Suppressor macrophage (primary cell): Measurements from ENCODE around the gene ZNF691.
"Not testable (repeated sequence)": the region's sequence is repeated elsewhere in the genome, so short reads cannot be mapped to it uniquely, and the experiment has no call there.

Experiments
- DNase-seq, 4 experiments: peaks; one replicate each; pipeline ENCODE4 v3.0.0-alpha.2; 2020 to 2022

Gene ZNF691

DNA sequence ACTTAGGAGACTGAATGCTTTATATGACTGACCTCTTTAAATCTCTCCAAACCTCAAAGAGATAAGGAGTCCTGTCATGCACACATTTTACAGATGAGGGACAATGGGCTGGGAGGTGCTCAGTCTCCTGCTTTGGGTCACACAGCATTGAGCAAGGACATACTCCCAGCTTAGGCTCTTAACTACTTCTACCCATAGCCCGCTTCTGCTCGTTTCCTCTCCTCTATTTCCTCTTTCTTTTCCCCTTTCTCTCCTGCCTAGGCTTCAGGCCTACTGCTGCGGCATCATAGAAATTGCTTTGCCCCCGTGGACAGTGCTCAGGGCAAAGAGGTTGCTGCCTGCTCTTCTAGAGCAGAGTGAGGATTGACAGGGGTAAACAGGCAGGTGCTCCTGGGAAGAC, 12.4 kb upstream of the ZNF691 start:
- DNase-seq, result peak in 3 of 4 experiments; percentile 45 to 54 (median 48)

DNA sequence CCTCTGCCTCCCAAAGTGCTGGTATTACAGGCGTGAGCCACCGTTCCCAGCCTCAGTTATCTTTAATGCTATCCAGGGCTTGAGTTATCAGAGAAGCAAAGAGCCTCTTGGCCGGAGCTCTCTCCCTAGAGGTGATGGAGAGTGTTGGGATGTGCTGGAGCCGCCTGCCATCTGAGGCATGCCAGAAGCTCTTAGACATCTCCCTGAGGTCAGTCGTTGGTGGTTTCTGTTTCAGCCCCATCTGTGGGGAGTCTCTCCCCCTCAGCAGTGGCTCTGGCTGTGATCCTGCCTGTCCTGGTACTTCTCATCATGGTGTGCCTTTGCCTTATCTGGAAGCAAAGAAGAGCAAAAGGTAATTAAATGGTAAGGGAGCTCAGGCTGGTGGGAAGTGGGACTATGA, 11.6 kb upstream of the ZNF691 start:
- DNase-seq, result no peak

DNA sequence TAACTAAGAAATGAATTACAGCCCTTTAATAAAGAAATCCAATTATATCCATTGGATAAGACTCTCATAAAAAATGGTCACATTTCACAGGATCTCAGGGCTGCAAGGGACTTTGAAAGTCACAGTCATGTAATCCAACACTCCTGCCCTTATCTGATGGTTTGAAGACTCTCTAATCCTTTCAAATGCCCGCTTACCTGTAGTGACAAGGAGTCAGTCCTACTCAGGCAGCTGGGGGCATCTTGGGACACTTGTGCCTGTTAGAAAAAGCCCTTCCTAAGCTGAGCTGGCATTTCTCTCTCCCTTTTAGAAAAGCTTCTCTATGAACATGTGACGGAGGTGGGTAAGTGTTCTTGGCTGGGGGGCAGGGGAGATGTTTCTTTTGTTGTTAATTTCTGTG, 11.0 kb upstream of the ZNF691 start:
- no peak for DNase-seq

DNA sequence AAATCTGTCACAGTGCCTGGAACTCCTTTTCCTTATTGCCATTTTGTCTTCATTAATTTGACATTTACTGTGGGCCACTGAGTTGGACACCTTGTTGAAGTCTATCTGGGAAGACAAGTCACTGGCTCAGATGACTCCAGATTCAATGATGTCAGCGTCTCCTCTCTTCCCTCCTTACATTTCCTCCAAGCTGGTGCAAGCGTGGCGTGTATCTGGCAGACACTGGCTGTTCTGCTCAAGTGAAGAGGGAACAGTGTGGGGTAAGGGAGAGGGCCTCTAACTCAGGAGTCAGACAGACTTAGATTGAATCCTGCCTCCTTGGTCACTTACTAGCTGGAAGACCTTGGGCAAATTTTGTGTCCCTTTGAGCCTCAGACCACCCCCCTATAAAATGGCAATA, 8.7 kb upstream of the ZNF691 start:
- DNase-seq, result peak; percentile 44 to 71 (median 68)

DNA sequence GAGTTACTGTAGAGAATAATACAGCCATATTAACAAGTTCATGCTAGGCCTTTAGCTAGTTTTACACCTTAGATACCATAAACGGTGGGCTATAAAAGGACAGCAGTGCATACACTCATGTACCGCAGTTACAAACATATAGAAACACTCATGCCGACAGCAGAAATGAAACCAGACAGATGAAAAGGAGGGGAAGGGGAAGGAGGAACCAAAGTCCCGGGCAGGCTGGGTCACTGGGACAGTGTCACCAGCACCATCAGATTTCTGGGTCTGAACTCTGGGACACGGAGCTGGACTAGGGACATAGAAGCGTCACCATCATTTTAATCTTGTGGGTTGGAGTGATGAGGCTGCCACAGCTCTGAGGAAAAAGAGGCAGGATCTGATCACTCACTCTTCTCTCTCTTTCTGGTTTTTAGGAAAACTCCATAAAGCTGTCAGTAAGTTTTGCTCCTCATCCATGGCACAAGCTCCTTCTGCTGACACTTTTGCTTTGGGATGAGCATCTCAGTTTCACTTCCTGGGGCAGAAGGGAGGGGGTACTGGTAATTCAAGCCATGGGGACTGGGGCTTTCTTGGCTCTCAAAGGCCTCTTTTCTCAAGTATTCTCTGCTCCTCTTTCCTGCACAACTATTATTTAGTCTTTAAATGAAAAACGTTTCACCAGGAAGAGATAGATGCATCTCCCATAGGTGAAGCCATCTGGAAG, 7.8 kb upstream of the ZNF691 start:
- peak; percentile 44 to 61 (median 56) for DNase-seq

DNA sequence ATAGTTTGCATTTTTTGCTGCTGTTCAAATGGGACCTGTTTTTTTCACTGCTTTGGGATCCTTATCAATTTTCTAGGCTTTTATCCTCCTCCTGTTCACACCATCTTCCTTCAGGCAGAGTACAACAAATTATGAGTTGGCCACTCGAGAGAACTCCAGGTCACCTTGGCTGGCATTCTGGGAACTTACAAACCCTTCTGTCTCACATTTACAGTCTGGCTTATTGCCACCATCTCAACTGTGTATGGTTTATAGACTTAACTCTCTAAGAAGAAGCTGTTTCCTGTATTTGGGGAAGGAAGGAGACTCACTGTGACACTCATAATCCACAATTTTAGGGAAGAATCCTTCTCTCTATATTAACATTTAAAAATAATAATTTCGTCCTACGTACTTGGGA, 5.4 kb upstream of the ZNF691 start:
- peak in 2 of 4 experiments; percentile 31 to 32 for DNase-seq

DNA sequence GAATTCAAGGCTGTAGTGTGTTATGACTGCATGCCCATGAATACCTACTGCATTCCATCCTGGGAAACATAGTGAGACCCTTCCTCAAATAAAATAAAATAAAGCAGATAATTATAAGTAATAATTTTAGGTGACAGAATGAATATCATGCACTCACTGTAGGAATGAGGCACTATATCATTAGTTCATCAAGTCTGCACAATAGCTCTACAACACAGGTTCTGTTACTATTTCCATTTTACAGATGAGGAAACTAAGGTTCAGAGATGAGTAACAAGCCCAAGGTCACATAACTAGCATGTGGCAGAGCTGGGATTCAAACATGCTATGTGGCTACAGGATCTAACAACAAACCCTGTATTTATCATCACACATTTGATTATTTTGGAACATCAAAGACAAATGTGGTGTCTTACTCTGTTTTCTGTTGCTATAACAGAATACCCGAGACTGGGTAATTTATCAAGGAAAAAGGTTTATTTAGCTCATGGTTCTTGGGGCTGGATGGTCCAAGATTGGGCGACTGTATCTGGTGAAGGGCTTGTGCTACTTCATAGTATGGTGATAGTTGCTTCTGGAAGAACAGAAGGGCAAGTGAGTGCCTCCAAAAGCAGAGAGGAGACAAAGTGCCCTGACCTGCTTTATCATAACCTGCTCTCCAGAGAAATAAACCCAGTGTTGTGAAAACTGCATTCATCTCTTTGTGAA, 4.8 kb upstream of the ZNF691 start:
- DNase-seq, result no peak

DNA sequence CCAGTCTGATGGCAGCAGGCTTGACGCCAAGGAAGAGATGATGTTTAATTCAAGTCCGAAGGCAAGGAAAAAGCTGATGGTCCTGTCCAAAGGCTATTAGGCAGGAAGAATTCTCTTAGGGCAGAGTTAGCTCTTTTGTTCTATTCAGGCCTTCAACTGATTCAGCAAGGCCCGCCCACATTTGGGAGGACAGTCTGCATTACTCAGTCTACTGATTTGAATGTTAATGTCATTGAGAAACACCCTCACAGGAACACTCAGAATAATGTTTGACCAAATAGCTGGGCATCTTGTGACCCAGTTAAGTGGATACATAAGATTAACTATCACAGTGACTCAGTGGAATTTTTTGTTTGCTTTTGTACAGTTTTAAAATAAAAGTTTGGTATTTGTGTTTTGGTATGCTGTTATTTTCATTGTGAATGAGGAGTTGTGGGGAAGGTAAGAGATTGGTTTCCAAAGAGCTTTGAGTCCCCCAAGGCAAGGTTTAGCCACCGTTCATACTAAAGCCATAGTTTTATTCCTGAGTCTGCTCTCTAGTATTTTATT, 1.7 kb upstream of the ZNF691 start:
- DNase-seq, result peak; percentile 55 to 77 (median 69)

DNA sequence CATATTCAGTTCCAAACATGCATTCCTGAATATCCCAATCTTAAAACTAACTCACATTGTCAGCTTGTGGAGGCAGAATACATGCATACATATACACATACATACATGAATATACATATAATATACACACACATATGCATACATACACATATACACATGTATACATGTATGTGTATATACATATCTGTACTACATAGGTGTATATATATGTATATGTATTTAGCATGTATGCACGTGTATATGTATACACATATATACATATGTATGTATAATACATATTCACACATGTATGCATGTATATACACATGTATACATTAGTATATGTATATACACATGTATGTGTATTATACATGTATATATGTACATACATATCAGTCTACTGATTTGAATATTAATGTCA, 1.2 kb upstream of the ZNF691 start:
- DNase-seq, result no peak

DNA sequence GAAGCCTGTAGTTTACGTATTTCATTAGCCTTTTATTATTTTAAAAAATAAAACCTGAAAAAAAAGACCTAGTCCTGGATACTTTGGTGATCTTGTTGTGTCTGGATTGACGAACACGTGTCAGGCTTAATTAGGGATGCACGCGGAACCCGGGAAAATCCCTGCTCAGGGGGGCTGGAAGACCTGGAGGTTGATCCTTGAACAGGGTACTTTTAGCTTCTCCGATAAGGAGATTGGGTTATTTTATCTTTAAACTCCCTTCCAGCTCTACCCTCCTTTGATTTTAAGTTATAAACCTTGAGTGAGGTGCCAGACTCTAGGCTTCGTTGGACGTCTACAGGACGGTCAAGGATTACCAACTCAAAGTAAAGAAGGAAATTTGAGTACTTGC, 552 bp upstream of the ZNF691 start:
- DNase-seq, result peak in 1 of 4 experiments; percentile 17

DNA sequence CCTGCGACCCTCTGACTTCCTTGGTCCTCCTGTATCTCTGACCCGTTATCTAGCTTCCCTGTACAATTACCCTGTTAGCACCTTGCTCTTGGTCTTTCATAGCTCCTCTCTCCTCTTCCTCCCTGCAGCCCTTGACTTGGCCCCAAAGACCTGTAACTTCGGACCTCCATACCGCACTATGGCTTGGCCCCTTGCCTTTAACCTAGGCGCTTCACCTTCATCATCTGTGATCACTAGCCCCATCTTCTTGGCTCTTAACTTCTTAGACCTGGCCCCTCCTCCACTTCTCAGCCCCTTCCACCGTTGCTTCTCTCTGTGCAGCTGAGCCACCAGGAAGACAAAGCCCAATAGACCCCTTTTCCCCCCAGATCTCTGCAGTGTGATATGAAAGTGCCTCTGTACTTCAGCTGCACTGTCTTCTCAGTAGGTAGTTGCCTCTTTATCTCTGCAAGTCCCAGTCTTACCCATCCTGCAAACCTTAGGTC, 740 bp downstream of the ZNF691 start:
- DNase-seq, result no peak

DNA sequence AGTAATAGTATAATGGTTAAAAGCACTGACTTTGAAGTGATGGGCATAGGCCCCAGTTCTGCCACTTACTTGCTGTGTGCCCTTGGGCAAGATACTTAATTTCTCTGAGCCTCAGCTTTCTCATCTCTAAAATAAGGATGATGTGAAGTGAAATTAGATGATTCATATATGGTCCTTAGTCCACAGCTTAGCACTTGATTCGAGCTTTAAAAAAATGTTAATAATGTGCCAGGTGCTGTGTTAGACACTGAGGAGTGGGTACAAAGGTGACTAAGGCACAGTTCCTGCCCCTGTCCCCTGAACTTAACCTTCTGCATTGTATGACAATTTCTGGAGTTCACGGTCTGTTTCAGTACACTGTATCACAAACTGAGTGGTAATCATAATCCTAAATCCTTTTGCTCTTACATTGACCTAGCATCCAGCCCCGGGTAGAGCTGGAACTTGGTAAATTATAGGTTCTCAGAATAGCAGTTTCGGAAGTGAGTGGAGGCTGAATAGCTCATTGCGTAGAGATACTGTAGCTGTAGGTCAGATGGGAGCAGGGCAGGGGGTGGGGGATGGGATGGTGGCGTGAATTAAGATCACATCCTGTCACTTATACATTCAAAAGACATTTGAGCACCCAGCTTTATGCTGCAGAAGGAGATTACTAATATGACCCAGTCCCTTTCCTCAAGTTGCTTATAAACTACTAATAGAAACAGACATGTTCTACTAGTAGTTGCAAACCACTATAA, 1.5 kb downstream of the ZNF691 start:
- no peak for DNase-seq

DNA sequence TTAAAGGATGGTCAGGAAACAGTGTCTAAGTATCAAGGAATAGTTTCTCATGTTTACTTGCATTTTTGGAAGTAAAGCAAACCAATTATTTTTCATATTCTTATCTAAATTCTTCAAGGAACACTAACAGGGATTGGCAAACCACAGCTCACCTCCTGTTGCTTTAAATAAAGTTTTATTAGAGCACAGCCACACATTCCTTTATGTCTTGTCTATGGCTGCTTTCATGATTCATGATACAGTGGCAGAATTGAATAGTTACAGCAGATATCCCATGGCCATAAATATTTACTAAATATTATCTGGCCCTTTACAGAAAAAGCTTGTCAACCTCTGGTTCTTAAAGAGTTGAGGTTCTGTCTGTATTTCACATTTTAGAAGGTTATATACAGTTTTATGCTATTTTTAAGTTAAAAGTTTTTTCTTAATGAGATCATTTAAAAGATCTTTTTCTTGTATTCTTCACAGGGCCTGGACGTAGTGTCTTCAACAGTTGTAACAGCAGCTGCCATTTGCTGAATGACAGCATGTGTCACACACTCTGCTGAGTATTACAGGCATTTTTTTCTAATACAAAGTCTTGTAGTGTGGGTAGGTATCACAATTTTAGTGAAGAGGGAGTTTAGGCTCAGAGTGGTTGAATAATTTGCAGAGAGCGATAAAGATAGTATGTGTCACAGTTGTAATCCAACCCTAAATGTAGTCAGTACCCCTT, 2.6 kb downstream of the ZNF691 start:
- DNase-seq, result no peak

DNA sequence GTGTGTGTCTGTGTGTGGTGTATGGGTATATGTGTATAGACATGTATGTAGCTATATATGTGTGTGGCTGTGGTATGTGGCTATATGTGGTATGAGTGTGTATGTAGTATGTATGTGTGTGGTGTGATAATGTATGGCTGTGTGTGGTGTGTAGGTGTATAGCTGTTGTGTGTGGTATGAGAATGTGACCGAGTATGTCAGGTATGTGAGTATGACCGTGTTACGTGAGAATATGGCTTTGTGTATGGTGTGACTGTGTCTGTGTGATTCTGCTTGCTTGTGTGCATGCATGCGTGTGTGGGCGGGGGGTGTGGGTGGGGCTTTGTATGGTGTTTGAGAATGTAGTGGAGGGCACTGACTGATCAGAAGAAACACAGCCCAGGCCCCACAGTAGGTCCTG, 3.5 kb downstream of the ZNF691 start:
- no peak for DNase-seq

DNA sequence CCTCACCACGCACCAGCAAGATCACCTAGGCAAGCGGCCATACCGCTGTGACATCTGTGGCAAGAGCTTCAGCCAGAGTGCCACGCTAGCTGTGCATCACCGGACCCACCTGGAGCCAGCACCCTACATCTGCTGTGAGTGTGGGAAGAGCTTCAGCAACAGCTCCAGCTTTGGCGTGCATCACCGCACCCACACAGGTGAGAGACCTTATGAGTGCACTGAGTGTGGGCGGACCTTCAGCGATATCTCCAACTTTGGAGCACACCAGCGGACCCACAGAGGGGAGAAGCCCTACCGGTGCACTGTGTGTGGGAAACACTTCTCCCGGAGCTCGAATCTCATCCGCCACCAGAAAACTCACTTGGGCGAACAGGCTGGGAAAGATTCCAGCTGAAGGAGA, 5.0 kb downstream of the ZNF691 start:
- DNase-seq, result no peak

DNA sequence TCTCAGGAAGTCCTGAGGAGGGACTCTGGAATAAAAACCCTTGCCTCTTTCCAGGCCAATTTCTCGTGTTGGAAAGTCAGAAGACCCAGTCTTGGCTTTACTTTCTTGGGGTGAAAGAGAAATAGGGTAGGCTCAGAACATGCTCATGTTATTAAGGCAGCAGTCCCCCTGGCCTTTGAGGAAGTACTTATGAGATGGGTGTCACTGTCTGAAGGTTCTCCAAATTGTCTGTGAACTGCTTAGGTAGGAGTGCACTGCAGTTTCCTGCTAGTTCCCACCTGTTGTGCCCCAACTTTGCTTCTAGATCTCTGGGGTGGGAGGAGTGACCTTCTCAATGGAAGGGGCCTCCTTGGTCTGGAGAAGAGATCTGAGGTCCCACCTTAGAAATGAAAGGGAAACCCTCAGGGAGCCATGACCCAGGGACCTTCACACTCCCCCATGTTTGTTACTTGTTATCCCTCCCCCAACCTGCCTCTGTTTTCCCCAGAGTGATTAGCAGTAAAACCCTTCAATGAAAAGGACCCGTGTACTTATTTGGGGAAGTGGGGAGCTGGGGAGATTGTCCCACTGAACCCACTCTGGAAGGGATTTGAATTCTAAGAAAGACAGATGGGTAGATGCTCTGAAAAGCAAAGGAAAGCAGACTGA, 5.7 kb downstream of the ZNF691 start:
- no peak for DNase-seq

DNA sequence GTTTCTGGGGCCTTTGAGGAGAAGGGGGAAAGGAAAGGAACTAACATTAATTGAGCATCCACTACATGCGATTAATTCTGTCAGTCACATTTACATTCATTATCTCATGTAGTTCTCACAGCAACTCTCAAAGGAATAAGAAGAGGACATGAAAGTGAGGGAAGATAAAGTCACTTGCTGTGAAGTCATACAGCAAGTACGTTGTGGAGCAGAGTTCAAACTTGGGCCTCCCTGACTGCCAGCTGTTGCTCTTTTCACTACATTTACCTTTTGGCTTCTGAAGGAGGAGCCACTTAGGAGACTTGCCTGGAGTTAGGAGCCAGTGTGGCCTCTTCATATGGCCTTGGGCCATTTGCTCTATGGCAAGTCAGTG, 6.2 kb downstream of the ZNF691 start:
- no peak for DNase-seq

DNA sequence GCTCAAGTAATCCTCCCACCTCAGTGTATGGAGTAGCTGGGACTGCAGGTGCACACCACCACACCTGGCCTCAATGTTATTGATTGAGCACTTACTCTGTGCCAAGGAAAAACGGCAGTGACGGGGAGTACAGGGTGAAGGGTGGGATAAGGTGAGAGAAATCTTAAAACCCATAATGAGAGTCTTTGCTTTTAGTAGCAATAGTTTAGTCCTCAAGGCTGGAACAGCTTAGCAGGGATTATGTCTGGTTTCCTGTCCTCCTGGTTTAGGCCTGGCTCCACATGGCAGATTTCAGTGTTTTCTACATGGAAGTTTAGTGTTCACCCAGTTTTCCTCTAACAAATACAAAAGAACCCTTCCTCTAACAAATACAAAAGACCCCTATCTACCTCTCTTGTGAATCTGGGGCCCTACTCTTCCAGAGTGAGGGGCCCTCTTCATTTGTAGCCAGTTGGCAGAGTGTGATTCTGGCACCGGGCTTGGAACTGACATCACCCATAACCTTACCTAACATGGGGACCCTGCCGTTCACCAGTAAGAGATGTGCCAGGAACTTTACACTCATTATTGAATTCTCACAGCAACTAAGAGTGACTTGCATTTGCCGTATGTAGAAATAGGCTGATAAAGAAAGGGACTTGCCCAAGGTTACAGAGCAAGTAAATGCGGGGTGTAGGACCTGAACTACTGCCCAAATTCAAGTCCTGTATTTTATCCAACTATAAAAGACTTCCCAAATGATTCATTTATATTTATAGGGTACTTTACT, 6.9 kb downstream of the ZNF691 start:
- no peak for DNase-seq

DNA sequence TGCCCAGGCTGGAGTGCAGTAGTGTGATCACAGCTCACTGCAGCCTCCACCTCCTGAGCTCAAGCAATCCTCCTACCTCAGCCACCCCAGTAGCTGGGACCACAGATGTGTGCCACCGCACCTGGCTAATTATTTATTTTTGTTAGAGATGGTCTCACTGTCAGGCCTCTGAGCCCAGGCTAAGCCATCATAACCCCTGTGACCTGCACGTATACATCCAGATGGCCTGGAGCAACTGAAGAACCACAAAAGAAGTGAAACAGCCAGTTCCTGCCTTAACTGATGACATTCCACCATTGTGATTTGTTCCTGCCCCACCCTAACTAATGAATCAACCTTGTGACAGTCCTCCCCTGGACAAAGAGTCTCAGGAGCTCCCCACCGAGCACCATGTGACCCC, 10.1 kb downstream of the ZNF691 start:
- DNase-seq, result not testable (repeated sequence)

DNA sequence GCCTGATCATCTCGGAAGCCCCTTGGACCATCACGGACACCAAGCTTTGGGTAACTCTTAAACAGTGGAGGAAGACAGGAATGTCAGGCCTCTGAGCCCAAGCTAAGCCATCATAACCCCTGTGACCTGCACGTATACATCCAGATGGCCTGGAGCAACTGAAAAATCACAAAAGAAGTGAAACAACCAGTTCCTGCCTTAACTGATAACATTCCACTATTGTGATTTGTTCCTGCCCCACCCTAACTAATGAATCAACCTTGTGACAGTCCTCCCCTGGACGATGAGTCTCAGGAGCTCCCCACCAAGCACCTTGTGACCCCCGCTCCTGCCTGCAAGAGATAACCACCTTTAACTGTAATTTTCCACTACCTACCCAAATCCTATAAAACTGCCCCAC, 13.0 kb downstream of the ZNF691 start:
- not testable (repeated sequence) for DNase-seq

DNA sequence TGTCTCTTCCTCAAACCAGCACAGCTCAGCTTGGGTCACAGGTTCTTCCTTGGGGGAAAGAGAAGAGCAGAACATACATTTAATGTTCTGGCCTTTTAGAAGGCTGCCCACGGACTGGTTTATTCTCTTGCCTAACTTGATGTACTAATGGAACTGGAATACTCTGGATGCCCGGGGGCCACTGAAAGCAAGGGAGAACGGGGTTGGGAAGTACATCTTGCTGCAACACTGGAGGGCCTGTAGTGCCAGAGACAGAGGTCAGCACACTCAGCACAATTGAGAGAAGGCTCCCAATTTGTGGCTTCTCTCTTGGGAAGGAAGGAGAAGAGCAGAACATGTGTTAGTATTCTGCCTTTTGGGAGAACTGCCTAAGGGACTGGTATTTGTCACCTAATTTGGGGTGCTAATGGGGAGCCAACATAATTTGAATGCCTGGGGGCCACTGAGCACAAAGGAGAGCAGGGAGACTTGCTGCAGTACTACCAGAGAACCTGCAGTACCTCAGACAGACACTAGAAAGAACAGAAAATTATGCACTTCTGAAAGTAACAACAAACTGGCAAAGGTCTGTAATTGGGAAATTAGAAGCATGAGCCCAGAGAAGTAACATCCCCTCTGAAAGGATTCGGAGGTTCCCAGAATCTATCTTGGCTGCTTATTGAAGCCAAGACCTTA, 14.1 kb downstream of the ZNF691 start:
- no peak for DNase-seq
